GM21529 (cell line): ENCODE measurements around the gene PSMC6.

ENCODE experiments used
- ATAC-seq: cut with Tn5 transposase; IDR thresholded peaks from one replicate; pipeline ENCODE4 v1.9.1; 2021; ENCODE audit not compliant: unreplicated experiment

The PSMC6 gene

DNA sequence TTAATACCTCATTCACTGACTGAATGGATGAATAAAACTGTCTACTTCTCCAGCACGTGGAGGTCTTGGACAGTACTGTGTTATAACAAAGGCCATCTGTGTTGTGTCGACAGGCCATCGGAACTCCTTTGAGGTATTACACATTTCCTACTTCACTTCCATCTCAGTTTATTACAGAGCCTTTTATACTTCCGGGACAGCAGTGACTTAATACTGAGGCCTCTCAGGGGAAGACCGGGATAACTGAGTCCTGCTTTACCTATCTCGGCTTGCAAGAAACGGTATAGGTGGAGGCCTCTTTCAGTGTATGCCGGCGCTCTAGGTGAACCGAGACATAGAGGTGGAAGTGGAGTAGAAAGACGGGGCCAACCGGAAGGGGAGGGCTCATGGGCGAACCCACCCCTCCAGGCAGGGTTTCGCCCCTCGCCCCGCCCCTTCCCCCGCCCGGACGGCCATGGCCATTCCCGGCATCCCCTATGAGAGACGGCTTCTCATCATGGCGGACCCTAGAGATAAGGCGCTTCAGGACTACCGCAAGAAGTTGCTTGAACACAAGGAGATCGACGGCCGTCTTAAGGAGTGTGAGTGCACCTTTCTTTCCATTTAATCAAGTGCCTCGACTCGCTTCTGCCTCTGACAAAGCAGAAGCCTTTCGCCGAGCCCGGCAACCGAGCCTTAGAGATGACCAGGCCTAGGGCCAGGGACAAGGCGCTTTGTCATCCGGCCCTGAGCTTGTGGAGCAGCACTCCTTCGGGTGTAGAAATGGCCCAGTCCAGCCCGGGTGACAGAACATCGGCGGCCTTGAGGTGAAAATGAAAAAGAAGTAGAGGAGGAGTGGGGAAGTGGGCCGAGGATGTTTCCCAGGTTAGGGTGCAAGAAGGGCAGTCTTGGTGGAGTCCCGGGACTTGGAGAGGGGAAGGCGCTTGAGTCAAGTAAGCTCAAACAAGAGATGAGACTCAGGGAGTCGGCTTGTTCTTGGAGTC lies at the start of gene PSMC6:
Gene PSMC6, plus strand, starts transcription at position 477 of the 983 bp plus-strand sequence. Its CDS starts 20 bp downstream, at position 497.
- ATAC-seq: peak; percentile 96

DNA sequence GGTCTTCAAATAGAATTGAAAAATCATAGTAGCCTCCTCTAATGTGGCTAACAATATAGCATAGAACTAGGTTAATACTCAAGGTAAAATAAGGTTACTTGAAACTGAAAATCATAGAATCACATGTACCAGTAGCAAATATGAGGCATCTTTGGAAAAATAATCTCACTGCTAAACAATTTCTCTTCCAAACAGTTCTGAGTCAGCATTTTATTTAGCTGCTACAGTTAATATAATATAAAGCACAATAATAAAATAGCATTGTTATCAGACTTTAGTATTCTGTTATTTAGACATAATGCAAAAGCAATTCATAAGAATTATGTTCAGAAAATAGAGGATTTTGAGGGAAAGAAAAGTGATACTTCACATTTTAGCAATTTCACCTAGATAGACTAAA lies 46.7 kb upstream of the PSMC6 start:
- ATAC-seq: no peak

DNA sequence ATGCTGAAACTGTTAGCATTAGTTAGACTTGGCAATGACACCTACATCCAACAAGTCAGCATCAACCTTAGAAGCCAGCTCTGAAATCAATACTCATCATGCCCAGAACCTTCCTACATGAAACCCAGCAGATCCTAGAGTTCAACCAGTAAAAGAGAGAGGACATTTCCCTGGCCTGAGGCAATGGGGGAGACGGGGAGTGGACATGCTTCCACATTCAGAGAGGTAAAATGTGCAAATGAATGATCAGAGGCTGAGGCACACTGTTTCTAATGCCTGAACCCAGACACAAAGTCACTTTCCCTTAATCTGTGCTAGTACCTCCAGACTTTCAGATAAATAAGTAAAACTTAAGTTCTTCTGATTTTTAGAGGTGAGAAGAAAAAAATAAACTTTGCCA lies 46.2 kb upstream of the PSMC6 start:
- ATAC-seq: no peak

DNA sequence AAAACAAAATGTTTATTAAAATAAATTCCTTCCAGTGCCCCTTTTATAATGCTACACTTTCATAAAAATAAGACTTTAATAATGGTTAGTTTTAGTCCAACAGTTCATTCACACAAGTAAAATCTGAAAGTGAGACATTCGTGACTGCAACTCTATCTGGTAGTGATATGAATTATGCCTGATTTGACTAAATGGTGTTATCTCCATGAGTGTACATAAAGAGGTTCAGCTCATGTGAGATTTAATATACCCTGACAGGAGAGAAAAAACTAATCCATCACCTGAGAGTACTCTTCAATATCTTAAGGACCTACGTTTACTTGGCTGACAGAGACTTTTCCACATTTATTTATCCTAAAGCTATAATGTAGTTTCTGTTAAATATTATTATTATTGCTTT lies 45.7 kb upstream of the PSMC6 start:
- no peak for ATAC-seq

DNA sequence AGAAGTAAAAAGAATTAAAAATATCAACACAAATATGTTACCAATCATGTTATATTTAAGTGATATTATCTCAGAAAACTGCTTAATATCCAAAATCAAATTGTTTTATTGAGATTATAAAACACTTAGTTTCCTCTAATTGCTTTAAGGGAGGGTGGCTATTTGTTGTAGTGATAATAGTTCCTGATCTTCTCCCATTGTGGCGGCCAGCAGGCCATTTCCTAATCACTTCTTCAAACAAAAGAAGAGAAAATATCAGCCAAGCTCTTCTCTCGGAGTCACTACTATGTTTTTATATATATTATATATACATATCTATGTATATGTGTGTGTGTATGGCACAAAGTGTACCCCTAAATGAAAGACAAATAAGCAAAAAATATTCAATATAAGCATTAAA lies 43.1 kb upstream of the PSMC6 start:
- no peak for ATAC-seq

DNA sequence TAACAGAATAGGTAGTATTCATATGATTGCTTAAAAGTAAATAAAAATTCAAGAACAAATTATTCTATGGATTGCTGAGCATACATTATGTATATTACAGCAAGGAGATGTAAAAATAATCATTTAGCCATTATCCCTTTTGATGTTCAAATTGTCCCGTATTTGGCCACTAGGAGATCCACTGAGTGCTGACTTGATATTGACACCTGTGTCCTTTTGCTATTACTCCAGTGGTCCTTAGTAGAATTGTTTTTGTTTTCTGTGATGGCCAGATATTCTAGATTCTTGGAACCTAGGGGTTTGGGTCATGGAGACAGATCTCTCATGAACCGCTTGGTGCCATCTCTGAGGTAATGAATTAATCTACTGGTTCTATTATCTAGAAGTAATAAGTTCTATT lies 28.4 kb upstream of the PSMC6 start:
- ATAC-seq: no peak

DNA sequence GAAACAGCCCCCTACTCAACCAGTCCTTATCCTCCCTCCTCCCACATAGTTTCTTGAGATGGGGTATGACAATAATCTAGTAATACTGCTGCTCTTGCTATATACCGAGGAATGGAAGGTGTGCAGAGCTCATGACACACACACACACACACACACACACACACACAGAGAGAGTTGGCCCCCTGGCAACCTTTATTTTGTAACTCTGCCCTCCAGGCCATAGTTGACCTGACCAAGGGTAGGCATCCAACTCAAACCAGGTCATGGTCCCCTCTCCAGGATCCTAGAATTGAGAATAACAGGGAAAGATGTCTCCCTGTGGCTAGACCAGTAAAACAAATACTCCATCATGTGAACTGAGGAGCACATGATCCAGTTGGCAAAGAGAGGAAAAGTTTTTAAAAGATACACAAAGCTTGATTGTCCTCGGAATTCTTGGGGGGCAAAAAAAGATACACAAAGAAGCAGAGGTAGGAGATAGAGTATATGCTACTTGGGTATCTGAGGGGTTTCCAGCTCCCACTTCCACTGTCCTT lies 22.9 kb upstream of the PSMC6 start:
- ATAC-seq: no peak

DNA sequence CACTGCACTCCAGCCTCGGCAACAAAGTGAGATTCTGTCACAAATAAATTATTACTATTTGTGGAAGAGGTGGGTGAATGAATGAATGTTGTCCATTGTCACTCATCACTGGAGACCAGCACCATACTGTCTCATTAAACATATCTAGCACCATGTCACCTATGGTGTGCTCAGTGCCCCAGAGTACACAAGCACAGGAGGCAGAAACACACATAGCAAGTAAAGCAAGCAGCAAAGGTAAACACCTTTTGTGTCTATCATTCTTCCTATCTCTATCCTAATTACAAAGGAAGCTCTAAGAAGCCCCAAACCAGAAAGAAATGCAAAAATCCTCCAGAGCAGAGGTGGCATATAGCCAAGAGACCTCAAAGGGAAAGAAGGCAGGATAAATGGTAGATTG lies 20.8 kb upstream of the PSMC6 start:
- no peak for ATAC-seq

DNA sequence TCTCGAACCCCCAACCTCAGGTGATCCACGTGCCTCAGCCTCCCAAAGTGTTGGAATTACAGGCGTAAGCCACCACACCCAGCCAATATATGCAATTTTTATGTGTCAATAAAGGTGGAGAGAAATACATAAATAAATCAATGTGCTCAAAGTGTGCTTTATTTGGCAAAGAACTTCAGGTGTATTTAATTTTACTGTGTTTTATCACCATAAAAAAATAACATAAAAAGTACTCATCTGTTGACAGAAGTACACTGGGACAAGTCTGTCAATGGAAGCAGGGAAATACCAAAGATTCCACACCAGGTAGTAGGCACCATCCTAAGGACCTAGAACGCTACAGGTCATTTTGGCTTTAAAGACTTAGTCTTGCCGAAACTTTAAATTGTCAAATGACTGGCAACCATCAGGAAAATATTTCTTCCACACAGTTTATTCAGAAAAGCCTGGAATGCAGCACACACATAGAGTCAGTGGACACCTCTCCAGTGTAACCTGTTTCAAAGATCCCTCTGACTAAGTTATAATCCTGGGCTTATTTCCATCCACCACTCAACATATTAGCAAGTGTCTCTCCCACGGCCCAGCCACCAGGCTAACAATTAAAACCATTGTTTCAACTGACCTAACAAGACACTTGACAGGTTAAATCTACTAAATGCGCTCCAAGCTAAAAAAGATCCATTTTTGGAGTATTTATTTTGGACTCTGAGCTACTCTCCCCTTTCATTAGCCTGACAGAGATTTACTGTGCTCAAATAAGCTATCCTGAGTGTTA lies 15.8 kb upstream of the PSMC6 start:
- no peak for ATAC-seq

DNA sequence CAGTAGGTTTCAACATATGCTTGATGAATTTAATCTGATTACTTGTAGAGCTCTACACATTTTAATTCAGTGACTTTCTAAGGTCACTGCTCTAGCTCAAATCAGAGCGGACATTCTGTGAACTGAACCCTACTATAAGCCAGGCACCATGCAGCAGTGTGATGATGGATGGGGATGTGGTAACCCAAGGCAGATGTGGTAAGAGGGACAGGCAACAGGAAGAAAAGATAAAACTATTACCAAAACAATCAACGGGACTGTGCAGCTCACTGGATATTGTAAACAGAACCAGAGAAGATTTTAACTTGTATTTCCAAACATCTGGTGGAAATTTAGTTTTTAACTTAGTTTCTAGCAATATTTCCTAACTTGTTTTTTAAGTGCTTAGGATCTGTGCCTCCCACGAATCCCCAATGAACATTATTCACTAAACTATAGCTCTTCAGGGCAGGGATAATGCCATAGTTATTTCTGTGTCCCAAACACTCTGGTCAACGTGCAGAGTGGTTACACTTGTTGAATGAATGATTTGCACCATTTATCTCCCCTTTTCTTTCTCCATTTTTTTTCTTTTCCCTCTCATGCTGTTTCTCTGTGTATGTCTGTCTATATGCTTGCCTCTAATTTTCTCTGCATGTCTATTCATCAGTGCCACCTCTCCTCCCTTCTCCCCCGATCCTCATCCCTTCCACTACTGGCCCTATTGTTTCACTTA lies 14.6 kb upstream of the PSMC6 start:
- ATAC-seq: no peak

DNA sequence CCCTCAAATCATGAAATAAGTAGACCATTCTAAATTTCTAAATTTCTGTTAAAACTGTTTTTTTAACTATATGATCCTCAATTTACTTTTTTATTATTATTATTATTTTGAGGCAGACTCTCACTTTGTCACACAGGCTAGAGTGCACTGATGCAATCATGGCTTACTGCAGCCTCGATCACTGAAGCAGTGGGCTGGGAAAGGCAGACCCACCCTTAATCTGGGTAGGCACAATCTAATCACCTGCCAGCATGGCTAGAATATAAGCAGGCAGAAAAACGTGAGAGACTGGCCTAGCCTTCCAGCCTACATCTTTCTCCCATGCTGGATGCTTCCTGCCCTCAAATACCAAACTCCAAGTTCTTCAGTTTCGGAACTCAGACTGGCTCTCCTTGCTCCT lies 14.0 kb upstream of the PSMC6 start:
- ATAC-seq: no peak

DNA sequence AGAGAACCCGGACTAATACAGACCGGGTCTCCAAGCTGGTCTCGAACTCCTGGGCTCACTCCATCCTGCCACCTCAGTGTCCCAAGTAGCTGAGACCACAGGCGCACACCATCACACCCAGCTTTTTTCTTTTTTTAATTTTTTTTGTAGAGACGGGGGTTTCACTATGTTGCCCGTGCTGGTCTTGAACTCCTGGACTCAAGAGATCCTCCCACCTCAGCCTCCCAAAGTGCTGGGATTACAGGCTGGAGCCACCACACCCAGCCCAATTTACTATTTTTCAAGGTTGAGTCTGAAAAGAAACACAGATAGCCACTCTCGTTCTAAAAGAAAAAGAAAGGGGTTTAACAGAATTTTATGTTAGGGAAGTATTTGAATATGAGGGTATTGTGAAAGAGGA lies 13.5 kb upstream of the PSMC6 start:
- ATAC-seq: no peak

DNA sequence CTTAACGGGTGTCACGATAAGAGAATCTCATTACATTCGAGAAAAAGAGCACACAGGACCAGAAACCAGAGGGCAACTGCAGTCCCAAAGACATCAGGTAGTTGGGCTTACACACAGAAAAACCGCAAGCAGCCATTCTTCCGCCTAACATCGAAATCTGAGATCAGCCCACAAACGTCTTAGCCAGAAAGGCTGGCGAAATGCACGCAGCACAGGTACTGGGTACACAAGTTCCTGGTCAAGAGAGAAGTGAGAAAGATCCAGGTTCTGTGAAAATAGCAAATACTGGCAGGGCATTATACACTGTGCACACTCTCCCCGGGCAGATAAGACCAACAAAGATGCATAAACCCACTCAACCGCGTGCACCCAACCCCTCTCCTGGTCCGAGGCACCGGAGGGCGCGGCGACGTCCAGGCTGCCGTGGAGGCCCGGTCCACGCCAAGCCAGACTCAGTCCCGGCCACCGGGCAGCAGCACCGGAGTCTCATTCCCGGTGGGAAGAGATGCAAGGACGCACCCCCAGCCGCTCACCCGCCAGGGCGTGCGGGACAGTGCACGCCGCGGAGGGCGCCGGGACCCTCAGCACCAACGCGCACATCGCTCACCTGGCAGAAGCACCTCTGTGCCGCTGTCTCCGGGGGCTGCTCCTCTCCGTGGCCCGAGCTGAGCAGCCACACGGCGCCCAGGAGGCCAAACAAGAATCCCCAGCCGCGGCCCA lies 12.1 kb upstream of the PSMC6 start:
- peak; percentile 53 for ATAC-seq

DNA sequence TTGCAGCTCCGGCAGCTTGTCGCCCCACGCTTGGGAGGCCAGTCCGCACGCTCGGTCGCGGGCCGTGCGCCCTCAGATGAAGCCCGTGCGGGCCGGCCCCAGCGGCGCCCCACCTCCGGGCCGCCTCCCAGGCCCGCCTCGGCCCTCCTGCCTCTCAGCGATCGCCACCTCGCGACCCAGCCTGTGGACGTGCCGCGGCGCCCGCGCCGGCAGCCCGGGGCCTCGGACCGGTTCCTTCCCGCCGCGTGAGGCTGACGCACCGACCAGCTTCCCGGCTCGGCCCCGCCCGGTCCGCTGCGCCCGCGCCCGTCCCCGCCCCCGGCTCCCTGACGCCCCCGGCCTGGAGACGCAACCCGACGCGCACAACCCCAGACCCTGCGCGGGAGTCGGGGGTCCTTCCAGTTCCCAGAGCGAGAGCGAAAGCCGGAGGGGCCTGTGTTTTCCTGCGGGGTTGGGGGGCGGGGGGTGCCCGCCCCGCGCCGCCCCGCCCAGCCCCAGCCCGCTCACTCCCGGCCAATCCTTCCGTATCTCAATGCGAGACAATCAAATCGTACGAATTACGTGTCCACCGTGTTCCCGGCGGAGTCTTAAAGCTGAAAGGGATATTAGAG lies 11.4 kb upstream of the PSMC6 start, which contains the start of gene ERO1A:
Gene ERO1A, minus strand, starts transcription at position 78 of the 611 bp plus-strand sequence. Its CDS starts 77 bp downstream, at position 1.
- ATAC-seq: peak; percentile 70

DNA sequence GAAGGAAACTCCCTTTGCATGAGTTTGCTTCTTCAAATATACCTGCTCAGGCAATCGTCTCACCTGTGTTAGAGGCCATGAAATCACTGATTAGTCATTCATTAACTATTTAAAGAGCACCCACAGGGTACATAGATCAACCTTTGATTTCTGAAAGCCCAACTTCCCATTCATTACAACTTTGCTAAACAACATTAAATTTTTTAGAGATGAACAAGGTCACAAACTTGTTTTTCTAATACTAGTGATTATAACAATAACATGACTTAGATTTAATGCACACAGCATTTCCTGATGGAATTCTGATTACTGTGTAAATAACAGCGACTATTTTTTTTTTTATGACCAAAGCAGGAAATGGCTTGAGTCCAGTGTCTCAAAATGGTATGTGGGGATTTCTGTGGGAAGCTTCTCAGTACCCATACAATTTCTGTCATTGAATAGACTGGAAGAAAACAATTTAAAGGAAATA lies 6.3 kb upstream of the PSMC6 start:
- no peak for ATAC-seq

DNA sequence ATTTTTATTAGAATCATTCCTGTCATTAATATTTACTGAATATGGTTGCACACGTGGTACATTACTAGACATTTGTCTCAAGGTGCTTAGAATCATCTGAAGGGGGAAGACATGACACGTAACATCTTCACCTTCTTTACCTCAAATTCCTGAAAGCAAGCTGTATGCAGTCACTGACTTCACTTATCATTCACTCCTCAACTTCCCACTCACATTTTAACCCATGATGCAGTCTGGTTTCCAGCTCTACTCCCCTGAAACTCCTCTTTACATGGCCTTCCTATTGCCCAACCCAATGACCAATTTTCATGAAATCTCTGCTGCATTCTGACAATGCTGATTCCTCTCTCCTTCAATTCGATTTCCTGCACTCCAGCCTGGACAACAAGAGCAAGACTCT lies 5.8 kb upstream of the PSMC6 start:
- ATAC-seq: no peak

DNA sequence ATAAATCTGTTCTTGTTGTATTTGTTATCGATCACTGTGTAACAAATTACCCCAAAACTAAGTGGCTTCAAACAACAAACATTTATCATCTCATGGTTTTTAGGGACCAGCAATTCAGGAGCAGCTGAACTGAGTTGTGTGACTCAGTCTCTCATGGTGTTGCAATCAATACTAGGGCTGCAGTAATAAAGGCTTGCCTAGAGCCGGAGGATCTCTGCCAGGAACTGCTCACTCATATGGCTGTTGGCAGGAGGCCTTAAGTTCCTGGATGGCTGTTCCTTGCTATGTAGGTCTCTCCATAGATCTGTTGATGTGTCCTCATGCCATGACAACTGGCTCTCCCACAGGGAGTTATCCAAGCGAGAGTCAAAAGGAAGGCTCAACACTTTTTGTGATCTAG lies 3.8 kb upstream of the PSMC6 start:
- no peak for ATAC-seq

DNA sequence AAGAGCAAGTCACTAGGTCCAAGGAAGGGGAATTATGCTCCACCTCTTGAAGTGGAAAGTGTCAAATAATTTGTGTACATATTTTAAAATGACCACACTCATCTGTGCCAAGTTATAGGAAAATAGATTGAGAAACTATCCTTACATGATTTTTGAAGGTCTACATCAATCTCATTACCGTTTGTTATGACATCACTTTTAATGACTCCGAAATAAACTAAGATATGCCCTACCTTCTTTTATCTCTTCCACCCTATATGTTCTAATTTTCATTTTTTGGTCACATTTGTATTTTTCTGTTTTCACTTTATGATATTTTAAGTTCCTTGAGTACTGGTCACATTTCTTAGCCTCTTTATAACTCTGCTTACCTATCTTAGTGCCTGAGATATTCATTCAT lies 3.3 kb upstream of the PSMC6 start:
- ATAC-seq: no peak

DNA sequence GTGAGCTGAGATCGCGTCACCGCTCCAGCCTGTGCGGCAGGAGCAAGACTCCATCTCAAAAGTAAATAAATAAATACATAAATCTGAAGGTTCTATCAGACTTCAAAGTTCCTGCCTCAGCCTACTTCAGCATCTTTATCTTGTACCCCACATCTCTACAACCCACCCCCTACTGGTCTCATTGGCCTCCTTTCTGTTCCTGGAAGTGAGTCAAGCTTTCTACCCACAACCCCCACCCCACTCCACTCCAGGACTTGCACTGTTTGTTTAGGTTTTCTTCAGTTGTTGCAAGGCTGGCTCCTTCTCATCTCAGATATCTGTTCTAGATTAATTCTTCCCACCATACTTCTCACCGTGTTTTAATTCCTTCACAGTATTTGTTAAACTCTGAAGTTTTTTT lies 714 bp upstream of the PSMC6 start:
- no peak for ATAC-seq

DNA sequence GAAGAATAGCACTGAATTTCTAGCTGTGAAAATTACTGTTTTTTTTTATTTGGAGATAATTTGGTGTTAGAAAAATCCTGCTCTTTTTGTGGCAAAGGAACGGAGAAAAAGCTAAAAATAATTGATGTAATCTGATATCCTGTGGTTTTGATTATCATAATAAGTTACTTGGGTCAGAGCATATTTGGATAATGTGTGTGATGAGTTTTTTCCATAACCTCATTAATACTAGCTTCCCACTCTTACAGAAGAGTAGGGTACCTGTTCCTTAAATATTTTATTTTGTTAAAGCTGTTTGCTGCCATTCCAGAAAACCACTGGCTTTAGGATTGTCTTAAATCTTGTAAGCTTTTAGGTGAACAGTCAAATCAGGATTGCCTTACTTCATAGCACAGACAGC lies 4.7 kb downstream of the PSMC6 start:
- no peak for ATAC-seq
